ENCODE measurements around the gene GRIPAP1. TPM values are rescaled to one million over a fixed set of nuclear protein-coding genes. Genes with fewer than 3 reads are reported as not detected.

Gene GRIPAP1
- total RNA-seq, 1 donor from 2014 or later: 18.1 TPM

DNA sequence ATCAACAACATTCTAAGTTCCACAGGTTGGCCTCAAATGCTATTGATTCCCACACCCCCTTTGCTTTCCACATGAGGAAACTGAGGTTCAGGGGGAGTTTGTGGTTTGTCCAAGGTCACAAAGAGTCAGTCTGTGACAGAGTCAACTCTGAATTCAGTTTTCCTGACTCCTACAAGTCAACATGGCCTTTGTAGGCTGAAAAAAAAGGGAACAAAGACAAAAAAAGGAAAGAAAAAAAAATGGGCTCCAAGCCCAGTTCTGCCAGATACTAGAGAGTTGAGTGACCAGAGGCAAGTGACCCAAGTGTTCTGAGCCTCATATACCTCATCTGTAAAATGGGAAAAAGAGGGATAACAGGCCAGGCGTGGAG lies 66.8 kb downstream of the GRIPAP1 start:
- DNase-seq (no peak), ATAC-seq (no peak)
- intact Hi-C loops (cut with micrococcal nuclease): no loop called here

DNA sequence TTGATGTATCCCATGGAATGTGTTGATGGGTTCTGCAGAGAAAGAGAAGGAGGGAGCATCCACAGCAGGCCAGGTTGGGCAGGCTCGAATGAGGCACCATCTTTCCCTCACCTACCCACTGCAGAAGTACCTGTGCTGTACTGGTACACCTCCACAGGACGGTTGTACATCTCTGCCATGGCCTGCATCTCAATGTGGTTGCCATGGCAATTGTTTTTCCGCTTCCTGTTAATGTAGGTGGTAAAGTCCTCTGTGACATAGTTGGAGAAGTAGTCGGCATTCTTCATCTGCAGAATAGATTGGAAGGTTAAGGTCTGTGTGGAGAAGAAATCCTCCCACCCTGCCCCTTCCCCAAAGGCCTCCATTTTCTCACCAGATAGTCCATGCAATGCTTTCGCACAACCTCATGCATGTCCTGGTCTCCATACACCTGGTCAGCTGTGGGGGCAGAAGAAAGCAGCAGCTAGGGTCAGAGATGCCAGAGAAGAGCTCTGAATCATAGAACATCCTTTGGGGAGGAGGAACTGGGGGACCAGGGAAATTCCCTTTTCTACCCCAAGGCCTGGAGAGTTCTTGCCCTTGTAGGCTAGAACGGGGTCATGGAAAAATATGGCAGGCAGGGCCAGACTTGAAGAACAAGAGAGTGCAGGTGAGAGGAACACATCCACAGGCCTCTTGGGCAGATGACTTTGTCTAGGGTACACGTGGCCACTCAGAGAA lies 67.3 kb downstream of the GRIPAP1 start:
- ATAC-seq (no peak), DNase-seq (no peak)
- intact Hi-C loops (cut with micrococcal nuclease): no loop called here

DNA sequence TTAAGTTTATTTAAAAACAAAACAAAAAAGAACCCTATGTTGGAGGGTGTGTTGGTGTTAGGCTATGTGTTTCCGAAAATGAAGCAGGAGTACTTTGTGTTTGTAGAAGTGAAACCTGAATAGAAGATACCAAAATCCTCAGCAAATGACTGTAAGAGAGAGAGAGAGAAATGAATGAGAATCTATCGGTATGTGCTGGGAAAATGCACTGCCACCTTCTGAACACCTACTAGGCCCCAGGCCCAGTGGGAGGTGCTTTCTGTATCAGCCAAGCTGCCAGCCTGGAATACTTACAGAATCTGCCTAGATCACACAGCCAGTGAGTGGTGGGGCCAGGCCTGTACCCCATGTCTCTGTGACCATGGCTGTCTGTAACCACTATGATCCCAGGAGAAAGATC lies 68.3 kb downstream of the GRIPAP1 start:
- ATAC-seq: no peak
- intact Hi-C loops (cut with micrococcal nuclease): no loop called here
- DNase-seq: no peak

DNA sequence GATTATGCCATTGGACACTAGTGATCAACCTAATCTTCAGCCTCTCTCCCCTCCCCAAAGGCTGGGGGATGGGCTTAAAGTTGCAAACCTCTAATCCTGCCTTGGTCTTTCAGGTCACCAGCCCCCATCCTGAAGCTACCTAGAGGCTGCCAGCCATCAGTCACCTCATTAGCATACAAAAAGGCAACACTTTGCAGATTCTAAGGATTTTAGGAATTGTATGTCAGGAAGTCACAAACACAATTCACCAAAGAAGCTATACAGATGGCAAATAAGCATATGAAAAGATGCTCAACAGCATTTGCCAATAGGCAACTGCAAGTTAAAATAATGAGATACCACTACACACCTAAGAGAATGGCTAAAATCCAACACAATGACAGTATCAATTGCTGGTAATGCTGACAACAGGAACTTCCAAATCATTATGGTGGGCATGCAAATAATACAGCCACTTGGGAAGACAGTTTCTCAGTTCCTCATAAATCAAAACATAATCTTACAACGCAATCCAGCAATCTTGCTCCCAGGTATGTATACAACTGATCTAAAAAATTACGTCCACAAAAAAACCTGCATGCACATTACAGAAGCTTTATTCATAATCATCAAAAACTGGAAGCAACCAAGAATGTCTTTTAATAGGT lies 74.2 kb downstream of the GRIPAP1 start:
- ATAC-seq (no peak), DNase-seq (no peak)
- intact Hi-C loops (cut with micrococcal nuclease): no loop called here

DNA sequence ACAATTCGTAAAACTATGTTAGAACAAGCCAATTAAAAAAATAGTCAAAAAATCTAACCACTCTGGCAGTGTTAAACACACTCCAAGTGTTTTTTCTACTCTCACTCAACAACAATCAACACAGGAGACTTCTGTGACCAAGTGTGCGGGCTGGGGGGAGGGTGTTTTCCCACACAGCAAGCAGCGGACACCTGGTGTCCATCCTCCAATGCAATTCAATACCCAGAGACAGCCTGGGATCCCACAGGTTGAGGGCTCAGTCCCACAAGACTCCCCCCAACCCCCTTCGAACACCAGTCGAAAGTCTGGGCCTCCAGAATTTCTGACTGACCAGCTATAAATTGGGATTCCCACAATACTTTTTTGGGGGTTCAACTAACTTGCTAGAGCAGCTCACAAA lies 74.9 kb downstream of the GRIPAP1 start:
- ATAC-seq (no peak), DNase-seq (no peak)
- intact Hi-C loops (cut with micrococcal nuclease): no loop called here

DNA sequence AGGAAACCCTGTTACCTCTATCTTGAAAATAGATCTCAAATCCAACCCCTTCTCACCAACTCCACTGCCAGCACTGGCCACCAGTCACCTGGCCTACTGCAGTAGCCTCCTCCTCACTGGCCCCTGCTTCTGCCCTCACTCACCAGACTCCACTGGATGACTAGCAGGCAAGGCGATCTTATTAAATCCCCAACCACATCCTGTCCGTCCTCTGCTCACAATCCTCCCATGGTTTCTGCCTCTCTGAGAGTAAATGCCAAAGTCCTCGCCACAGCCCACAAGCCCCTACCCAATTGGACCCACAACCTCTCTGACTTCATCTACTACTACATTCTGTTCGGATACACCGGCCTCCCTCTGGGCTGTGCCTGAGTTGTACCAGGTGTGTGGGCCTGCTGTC lies 77.8 kb downstream of the GRIPAP1 start:
- DNase-seq (no peak), ATAC-seq (no peak)
- intact Hi-C loops (cut with micrococcal nuclease): no loop called here

DNA sequence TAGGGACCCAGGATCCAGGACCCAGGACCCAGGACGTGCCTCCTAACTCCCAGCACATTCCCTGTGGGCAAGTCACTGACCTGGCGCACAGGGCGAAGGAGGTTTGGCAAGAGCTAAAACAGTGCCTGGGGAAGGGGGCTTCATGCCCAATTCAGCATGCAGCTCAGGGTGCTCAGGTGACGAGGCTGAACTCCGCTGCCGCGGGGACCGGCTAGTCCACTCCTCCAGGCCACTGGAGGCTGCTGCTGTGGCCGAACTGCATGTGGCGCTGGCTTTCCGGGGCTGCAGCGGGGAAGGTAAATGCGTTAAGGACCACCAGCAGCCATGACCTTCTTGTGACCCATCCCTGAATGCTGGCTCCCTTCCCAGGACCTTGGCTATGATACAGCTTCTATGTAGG lies 78.3 kb downstream of the GRIPAP1 start:
- DNase-seq (no peak), ATAC-seq (no peak)

More for the DNA sequence above, 78.3 kb downstream of the GRIPAP1 start:
- intact Hi-C loops (cut with micrococcal nuclease): no loop called here

Other genes with a start within 250 kb of the GRIPAP1 start
- not detected for gene GLOD5, start 240.5 kb downstream of the GRIPAP1 start, total RNA-seq
- gene GATA1, start 215.7 kb downstream of the GRIPAP1 start, total RNA-seq: not detected
- gene HDAC6, start 200.2 kb downstream of the GRIPAP1 start, total RNA-seq: 44.4 TPM
- not detected for gene ERAS, start 175.8 kb downstream of the GRIPAP1 start, total RNA-seq
- 0.32 TPM for gene PCSK1N, start 166.7 kb downstream of the GRIPAP1 start, total RNA-seq
- gene TIMM17B, start 104.5 kb downstream of the GRIPAP1 start, total RNA-seq: 77.9 TPM
- gene PQBP1, start 104.3 kb downstream of the GRIPAP1 start, total RNA-seq: 64.5 TPM
- 15.7 TPM for gene SLC35A2, start 90.6 kb downstream of the GRIPAP1 start, total RNA-seq
- 3.9 TPM for gene PIM2, start 83.2 kb downstream of the GRIPAP1 start, total RNA-seq
- gene OTUD5, start 44.7 kb downstream of the GRIPAP1 start, total RNA-seq: 18.9 TPM
- gene KCND1, start 30.4 kb downstream of the GRIPAP1 start, total RNA-seq: 0.47 TPM
- gene TFE3, start 41.1 kb upstream of the GRIPAP1 start, total RNA-seq: 18.5 TPM
- 1.7 TPM for gene CCDC120, start 56.7 kb upstream of the GRIPAP1 start, total RNA-seq
- gene PRAF2, start 71.7 kb upstream of the GRIPAP1 start, total RNA-seq: 6.3 TPM
- gene WDR45, start 77.6 kb upstream of the GRIPAP1 start, total RNA-seq: 65.4 TPM
- 18.9 TPM for gene GPKOW, start 121.5 kb upstream of the GRIPAP1 start, total RNA-seq
- 3.8 TPM for gene MAGIX, start 160.5 kb upstream of the GRIPAP1 start, total RNA-seq
- gene PLP2, start 169.6 kb upstream of the GRIPAP1 start, total RNA-seq: 62.3 TPM
- 12.7 TPM for gene PRICKLE3, start 184.1 kb upstream of the GRIPAP1 start, total RNA-seq
- gene SYP, start 197.9 kb upstream of the GRIPAP1 start, total RNA-seq: 1.5 TPM
- 0.47 TPM for gene CACNA1F, start 231.1 kb upstream of the GRIPAP1 start, total RNA-seq
- 12.3 TPM for gene CCDC22, start 233.2 kb upstream of the GRIPAP1 start, total RNA-seq

All from left ventricle myocardium superior (tissue), 1 donor.